ENCODE measurements around the gene CPLX1.

DNA sequence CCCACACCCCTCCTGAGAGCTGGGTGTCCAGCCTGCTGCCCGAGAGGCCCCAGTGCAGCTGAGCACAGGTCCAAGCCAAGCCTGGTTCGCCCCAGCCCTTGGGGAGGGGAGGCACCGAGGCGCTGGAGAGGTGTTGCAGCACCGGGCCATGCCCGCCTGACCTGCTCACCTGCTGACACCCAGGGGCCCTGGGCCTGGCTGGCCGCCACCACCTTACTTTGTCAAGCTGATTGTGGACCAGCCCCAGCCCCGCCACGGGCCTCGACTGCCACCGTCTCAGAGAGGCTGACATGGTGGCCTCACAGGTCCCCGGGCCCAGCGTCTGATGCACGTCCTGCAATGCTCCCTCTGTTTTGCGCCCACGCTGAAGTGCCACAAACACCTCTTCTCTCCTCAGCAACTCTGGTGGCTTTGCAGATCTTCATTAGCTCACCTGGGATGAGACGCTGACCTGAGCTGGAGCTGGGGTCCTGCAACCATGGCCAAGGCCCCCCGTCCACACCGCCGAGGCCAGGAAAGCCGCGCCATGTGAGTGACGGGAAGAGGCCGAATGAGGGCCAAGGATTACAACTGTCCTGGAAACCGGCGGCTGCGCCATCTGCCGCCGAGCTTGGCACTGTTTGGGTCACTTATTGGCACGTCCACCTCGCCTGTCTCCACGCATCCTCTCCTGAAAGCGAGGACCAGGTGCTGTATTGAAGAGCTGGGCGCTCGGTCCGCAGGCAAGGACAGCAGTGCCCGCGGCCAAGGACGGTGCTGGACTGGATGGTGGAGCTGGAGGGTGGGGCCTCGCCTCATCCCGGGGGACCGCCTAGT, 7.6 kb downstream of the CPLX1 start:
- TF ChIP-seq POLR2AphosphoS5 (IDR thresholded peaks at IDR 0.05; ENCODE audit: low read depth, low read length) = no peak
- TF ChIP-seq POLR2A (IDR thresholded peaks at IDR 0.05; ENCODE audit: low read depth, low read length) = no peak
- no peak for TF ChIP-seq SPI1 (IDR thresholded peaks at IDR 0.05; ENCODE audit: low read depth, low read length)
- no peak for TF ChIP-seq PAX5 (IDR thresholded peaks at IDR 0.05; ENCODE audit: insufficient read depth, low read length, severe bottlenecking)
- TF ChIP-seq POU2F2 (IDR thresholded peaks at IDR 0.05; ENCODE audit: low read depth, low read length) = no peak
- TF ChIP-seq TAF1 (IDR thresholded peaks at IDR 0.05; ENCODE audit: low read depth, low read length) = no peak

Data from GM12891 (cell line).